Common myeloid progenitor, CD34-positive (primary cell): ENCODE results near the gene FTO.

Experiments
- CTCF ChIA-PET: fragments of 350-600 bp; sonication (Branson Sonifier 250); formaldehyde crosslinking; loops from one replicate; lab custom pipeline; 2021; ENCODE audit warnings: antibody characterized with exemption; lab: Charles Lee
- POLR2A ChIA-PET: fragments of 350-600 bp; sonication (Branson Sonifier 250); formaldehyde crosslinking; loops from one replicate; lab custom pipeline; 2021; ENCODE audit warnings: antibody characterized with exemption; lab: Charles Lee
- DNase-seq, 3 donors: peaks; one replicate each; pipeline versions ENCODE4 v3.0.0 to v3.0.0-alpha.2; 2013
- H3K27ac ChIP-seq, 2 experiments: 1 replicate in 1 of 2; 2 replicates in 1 of 2; pipeline ENCODE4 v1.7.0; 2013; ENCODE audit warnings: inconsistent platforms in 2 of 2, low read length in 2 of 2, mild to moderate bottlenecking in 2 of 2, low read depth in 1 of 2, moderate library complexity in 1 of 2; ENCODE audit not compliant: severe bottlenecking in 2 of 2, insufficient read depth in 1 of 2, poor library complexity in 1 of 2
- H3K27me3 ChIP-seq, 5 experiments: replicated peaks in 2 of 5; 1 replicate in 3 of 5; 2 replicates in 2 of 5; pipeline versions ENCODE4 v1.6.1 to v1.7.0; 2013; ENCODE audit warnings: low read length in 4 of 5, mild to moderate bottlenecking in 2 of 5, moderate library complexity in 2 of 5, inconsistent platforms in 1 of 5; ENCODE audit not compliant: insufficient read depth in 5 of 5, control insufficient read depth in 4 of 5
- H3K36me3 ChIP-seq, 4 experiments: 1 replicate in 2 of 4; 2 replicates in 2 of 4; pipeline versions ENCODE4 v1.6.1 to v1.7.0; 2013; ENCODE audit warnings: low read length in 3 of 4, control low read depth in 1 of 4, mild to moderate bottlenecking in 1 of 4; ENCODE audit not compliant: control insufficient read depth in 4 of 4, insufficient read depth in 4 of 4
- H3K4me1 ChIP-seq, 4 experiments: 1 replicate in 3 of 4; 2 replicates in 1 of 4; pipeline versions ENCODE4 v1.6.1 to v1.7.1; 2013; ENCODE audit warnings: low read length in 3 of 4, mild to moderate bottlenecking in 3 of 4, control low read depth in 1 of 4, inconsistent platforms in 1 of 4, moderate library complexity in 1 of 4; ENCODE audit not compliant: control insufficient read depth in 4 of 4, insufficient read depth in 4 of 4; ENCODE audit errors: control extremely low read depth in 1 of 4
- H3K4me3 ChIP-seq, 7 experiments: 1 replicate in 4 of 7; 2 replicates in 3 of 7; pipeline versions ENCODE4 v1.5.1 to v1.7.0; 2013; ENCODE audit warnings: mild to moderate bottlenecking in 7 of 7, low read length in 6 of 7, moderate library complexity in 6 of 7, inconsistent platforms in 2 of 7, low read depth in 2 of 7, control low read depth in 1 of 7; ENCODE audit not compliant: insufficient read depth in 4 of 7, control insufficient read depth in 1 of 7; ENCODE audit errors: extremely low read depth in 1 of 7
- H3K9me3 ChIP-seq, 5 experiments: 1 replicate in 4 of 5; 2 replicates in 1 of 5; pipeline versions ENCODE4 v1.6.1 to v1.7.1; 2013; ENCODE audit warnings: low read length in 4 of 5, mild to moderate bottlenecking in 2 of 5, inconsistent platforms in 1 of 5, low read depth in 1 of 5, moderate library complexity in 1 of 5; ENCODE audit not compliant: control insufficient read depth in 4 of 5, insufficient read depth in 2 of 5; ENCODE audit errors: control extremely low read depth in 1 of 5
- WGBS: methylation state at CpG from one replicate; pipeline ENCODE4 v1.1.5; 2013; ENCODE audit not compliant: insufficient coverage; 5-methylcytosine and 5-hydroxymethylcytosine counted together

The FTO gene

DNA sequence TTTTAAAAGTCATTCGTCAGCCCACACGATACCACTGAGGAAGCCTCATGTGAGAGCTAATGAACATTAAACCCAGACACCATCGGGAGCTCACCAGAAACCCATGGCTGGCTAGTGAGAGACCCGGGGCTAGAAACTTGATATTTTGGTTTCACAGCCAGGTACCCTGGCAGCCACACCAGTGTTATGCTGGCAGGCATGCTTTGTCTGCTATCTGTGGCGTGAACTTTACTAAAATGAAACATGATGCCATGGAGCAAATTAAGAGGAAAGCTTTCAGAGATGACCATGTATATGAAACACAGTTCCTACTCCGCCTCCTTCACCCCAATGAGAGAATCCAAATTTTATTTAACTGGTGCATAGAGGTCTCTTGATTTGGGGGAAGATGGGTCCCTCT lies 291.4 kb downstream of the FTO start:
- Histone ChIP-seq H3K4me3 (no peak overlapping the region), H3K9me3 (no peaks in the 10 kb centered on the region), H3K27me3 (no peaks in the 10 kb centered on the region), H3K4me1 (peaks cover 0 to 22% (median 21%) of the 10 kb centered on the region in 4 experiments), H3K27ac (no peak overlapping the region), H3K36me3 (peaks cover 0 to 2% (median 0%) of the 10 kb centered on the region in 4 experiments)
- 94% methylated on average over 4 of the region's 6 CpGs for WGBS
- POLR2A ChIA-PET, result no interaction called here
- CTCF ChIA-PET, result no interaction called here
- no peak for DNase-seq

- 94% methylated on average over 3 of the region's 5 CpGs for WGBS
- H3K27me3 ChIP-seq, result no peaks in the 10 kb centered on the region
- POLR2A ChIA-PET, result no interaction called here
Measured at GRCh38 chr16:53996961-53997360, 293.0 kb downstream of the FTO start.

DNA sequence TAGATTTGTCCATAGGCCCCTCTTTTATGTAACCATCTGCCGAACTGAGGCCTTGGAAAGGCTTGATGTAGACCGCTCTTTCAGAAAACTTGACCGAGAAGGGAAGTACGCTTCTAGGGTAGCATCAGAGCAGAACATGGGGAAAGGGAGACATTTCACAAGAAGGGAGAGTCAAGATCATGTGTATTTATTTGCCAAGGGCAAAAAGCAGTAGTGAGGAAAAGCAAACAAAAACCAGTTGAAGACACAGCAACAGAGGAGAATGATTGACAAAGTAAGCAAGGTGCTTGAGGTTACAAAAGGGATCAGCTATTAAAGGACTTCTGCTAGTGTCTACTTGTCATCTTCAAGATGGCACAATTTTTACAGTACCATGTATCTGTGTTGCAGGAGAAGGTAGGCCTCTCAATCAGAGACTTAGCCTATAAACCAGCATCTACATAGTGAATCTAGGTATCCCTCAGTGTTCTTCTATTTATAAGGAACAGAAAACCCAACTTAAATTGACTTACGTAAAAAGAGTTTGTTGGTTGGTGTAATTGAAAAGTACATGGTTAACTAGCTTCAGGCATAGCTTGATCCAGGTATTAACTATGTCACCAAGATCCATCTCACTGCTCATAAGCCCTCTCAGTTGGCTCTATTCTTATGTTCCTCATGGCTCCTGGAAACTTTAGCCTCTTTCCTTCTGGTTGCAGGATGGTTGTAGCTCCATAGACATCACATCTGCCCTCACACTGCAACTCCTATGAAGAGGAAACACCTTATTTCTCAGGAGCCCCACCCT lies 294.3 kb downstream of the FTO start:
- POLR2A ChIA-PET, result no interaction called here
- 100% methylated on average over 4 of the region's 5 CpGs for WGBS
- H3K4me3 ChIP-seq, result no peak overlapping the region
- no peak for DNase-seq
- no peaks in the 10 kb centered on the region for H3K27me3 ChIP-seq
- peaks cover 0 to 2% (median 0%) of the 10 kb centered on the region in 4 experiments for H3K4me1 ChIP-seq
- H3K27ac ChIP-seq, result no peak overlapping the region
- no peaks in the 10 kb centered on the region for H3K9me3 ChIP-seq
- peaks cover 0 to 3% (median 1%) of the 10 kb centered on the region in 4 experiments for H3K36me3 ChIP-seq
- CTCF ChIA-PET, result no interaction called here

More at GRCh38 chr16:53996961-53997360, 293.0 kb downstream of the FTO start:
- Histone ChIP-seq H3K4me1 (peaks cover 0 to 10% (median 9%) of the 10 kb centered on the region in 4 experiments), H3K36me3 (peaks cover 0 to 3% (median 1%) of the 10 kb centered on the region in 4 experiments), H3K27ac (no peak overlapping the region), H3K4me3 (no peak overlapping the region), H3K9me3 (no peaks in the 10 kb centered on the region)
- DNase-seq, result no peak
- CTCF ChIA-PET, result no interaction called here

DNA sequence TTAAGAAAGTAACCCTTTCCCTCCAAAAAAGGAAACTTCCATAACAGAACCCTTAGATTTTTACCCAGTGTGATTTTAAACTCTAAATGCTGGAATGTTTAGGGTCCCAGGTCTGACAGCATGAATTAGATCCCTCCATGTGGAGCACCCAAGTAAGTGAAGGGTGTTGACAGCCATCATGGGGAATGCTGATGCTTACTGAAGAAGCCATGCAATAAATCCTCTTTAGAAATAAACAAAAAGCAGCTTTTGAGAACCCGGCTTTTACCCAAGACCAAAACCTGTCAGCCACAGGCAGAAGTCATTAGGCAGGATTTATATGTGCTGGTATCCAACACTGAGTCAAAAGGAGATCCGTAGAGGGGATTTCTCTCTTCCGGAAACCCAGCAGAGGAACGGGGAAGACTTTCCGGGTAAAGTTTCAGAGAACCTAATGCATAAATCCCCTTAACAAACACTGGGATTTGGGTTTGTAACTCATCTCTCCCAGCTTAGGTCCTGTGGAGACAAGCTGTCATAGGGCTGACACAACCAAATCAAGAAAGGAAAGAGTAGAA lies 295.1 kb downstream of the FTO start:
- no peak overlapping the region for H3K4me3 ChIP-seq
- no peaks in the 10 kb centered on the region for H3K9me3 ChIP-seq
- peaks cover 0 to 3% (median 1%) of the 10 kb centered on the region in 4 experiments for H3K36me3 ChIP-seq
- 97% methylated on average over 4 of the region's 5 CpGs for WGBS
- H3K27ac ChIP-seq, result no peak overlapping the region
- DNase-seq, result no peak
- peaks cover 0 to 2% (median 0%) of the 10 kb centered on the region in 4 experiments for H3K4me1 ChIP-seq
- H3K27me3 ChIP-seq, result no peaks in the 10 kb centered on the region
- POLR2A ChIA-PET, result no interaction called here
- CTCF ChIA-PET, result no interaction called here

- Histone ChIP-seq H3K4me3 (no peak overlapping the region), H3K4me1 (no peaks in the 10 kb centered on the region), H3K36me3 (peaks cover 0 to 3% (median 1%) of the 10 kb centered on the region in 4 experiments), H3K27ac (no peak overlapping the region), H3K9me3 (no peaks in the 10 kb centered on the region), H3K27me3 (no peaks in the 10 kb centered on the region)
- 96% methylated on average over 4 of the region's 4 CpGs for WGBS
- ChIA-PET POLR2A (no interaction called here), CTCF (no interaction called here)
- DNase-seq, result no peak
Measured at GRCh38 chr16:53999841-54000240, 295.9 kb downstream of the FTO start.

GRCh38 chr16:54000361-54000760 lies 296.4 kb downstream of the FTO start:
- no peaks in the 10 kb centered on the region for H3K9me3 ChIP-seq
- no peak for DNase-seq
- H3K27me3 ChIP-seq, result no peaks in the 10 kb centered on the region
- ChIA-PET CTCF (no interaction called here), POLR2A (no interaction called here)
- H3K27ac ChIP-seq, result no peak overlapping the region
- H3K4me3 ChIP-seq, result no peak overlapping the region
- H3K36me3 ChIP-seq, result peaks cover 0 to 3% (median 1%) of the 10 kb centered on the region in 4 experiments
- 100% methylated on average over 2 of the region's 5 CpGs for WGBS
- no peaks in the 10 kb centered on the region for H3K4me1 ChIP-seq

DNA sequence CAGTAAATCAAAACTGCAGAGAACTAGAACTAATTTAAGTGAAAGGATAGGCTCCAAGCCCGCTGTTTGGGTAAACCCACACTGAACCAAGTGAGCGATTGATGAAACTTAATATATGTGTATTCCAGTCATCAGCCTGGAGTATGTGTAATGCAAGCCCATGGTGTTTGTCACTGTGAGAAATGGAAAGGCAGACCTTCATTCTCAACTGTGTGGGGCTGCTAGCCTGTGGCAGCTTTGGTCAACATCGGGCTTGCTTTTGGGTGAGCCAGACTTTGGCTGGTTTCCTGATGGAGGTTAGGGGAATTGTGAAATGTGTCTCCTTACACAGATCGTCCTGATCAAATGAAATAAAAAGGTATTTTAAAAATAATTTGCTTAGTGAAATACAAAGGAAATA lies 302.7 kb downstream of the FTO start:
- no peak for DNase-seq
- Histone ChIP-seq H3K27ac (no peak overlapping the region), H3K4me3 (no peak overlapping the region), H3K9me3 (peaks cover 0 to 13% (median 2%) of the 10 kb centered on the region in 5 experiments), H3K4me1 (no peaks in the 10 kb centered on the region), H3K27me3 (no peaks in the 10 kb centered on the region), H3K36me3 (peaks cover 0 to 10% (median 8%) of the 10 kb centered on the region in 4 experiments)
- WGBS, result 100% methylated on average over 3 of the region's 4 CpGs
- POLR2A ChIA-PET, result no interaction called here
- CTCF ChIA-PET, result interaction anchor here (1.1 kb wide), 1 partner anchor 21 kb away, joined by 3 read pairs; no protein-coding TSS in a partner anchor
